HG03039 (cell line): ENCODE data around the gene CRAT.
A peak's percentile ranks its signal among the peaks of the same experiment; 100 is the strongest.

Experiments
- ATAC-seq: cut with Tn5 transposase; IDR thresholded peaks from one replicate; pipeline ENCODE4 v1.9.1; 2021; ENCODE audit warnings: mild to moderate bottlenecking, moderate library complexity; ENCODE audit not compliant: unreplicated experiment

CRAT gene

DNA sequence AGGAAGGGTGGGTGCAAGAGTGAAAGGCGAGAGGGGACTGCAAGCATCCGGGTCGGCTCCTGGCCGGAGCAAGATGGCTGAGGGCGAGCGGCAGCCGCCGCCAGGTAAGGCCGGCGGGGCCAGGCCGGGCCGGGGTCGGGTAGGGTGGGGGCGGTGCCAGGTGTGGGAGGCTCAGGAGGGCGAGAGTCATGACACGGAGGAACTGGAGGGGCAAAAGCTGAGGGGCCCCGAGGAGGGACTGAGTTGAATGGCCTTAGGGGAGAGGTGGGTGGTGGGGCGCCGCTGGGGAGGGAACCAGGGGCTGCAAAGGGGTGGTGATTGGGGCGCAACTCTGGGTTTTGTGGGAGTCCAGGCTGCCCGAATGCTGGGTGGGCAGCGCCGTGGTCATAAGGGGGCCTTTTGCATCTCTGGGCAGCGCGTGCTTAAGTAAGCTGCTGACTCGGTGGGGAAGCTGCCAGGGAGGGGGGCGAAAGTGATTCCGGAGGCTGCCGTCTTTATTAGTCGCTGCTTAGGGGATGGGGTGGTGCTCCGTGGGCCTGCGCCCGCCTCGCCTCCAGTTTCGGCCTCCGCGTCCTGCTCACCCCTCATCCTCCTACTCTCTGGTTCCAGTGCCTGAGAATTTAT, 1.0 kb upstream of the CRAT start:
- ATAC-seq: peak; percentile 19

DNA sequence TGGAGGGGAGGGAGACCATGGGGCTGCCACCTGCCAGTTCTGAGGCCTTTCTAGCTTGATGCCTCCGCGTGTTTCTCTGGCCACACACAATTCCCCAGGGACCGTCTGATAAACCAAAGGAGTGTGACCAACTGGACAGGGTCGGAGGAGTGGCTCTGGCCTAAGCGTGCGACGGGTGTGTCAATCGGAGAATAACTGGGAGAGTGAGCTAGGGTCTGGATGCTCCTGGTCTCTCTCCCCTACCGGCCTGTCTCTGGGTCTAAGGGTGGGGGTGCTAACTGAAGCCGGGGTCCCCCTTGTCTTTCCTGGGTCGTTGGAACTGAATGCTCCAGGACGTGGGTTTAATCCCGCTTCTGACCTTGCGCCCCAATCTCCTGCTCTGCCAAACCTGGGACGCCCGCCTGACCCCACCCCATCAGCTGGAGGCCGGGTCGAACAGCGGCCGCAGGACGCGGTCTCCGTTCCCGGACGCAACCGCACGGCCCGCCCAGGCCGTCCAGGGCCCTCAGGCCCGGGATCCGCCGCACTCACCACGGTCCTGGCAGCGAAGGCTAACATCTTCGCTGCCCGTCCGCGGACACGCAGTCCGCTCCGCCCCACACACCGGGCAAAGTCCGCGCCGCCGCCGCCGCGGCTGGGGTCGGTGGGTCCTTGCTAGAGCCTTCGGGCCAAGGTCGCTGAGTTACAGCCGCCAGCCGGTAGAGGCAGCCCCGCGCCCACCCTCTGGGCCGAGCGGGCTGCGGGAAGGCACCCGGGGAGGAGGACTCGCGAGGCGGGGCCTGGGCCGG, 447 bp downstream of the CRAT start:
- no peak for ATAC-seq

DNA sequence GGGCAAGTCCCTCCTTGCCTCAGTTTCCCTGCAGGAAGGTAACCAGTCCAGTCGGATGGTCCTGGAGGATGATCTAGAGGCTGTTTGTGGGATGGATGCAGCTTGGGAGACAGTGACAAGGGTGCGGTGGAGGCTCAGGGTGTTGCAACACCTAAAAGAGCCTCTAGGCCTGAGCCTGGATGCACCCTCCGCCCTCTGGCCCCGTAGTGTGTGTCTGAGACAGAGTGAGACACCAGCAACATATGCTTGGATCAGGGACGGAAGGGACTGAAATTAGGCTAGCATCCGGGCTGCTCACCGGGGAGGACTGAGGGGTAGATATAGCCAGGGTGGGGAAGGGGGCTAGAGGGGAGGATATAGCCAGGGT, 1.1 kb downstream of the CRAT start:
- ATAC-seq: no peak

DNA sequence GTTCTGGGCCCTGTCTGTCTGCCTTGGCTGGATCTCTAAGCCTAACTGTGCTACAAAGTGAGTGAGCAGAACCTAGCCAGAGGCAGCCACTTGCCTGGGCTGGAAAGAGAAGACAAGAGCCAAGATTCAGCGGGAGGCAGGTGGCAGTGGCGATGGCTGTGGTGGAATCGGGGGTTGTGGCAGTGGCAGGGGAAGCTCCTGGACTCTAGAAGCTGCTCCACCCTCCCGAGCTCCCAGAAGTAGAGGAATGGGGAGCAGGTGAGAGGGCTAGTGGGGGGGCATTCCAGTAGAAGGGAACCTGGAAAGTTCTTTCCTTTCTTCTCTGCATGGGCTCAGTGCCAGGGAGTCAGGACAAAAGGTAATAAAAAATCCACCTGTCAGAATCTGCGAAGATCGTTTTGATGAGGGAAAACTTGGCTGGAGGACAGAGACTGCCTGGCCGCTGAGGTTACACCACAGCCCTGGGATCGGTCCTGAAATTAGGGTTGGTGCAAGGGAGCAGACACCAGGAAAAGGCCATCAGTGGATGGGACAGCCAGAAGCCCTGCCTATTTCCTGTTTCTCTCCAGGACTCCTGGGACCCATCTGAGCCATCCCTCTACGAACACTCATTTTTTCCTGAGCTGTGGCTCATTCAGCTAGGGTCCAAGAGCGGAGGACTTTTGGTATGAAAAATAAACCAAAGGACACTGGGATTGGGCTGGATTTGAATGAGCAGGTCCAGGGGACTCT, 1.6 kb downstream of the CRAT start:
- no peak for ATAC-seq

DNA sequence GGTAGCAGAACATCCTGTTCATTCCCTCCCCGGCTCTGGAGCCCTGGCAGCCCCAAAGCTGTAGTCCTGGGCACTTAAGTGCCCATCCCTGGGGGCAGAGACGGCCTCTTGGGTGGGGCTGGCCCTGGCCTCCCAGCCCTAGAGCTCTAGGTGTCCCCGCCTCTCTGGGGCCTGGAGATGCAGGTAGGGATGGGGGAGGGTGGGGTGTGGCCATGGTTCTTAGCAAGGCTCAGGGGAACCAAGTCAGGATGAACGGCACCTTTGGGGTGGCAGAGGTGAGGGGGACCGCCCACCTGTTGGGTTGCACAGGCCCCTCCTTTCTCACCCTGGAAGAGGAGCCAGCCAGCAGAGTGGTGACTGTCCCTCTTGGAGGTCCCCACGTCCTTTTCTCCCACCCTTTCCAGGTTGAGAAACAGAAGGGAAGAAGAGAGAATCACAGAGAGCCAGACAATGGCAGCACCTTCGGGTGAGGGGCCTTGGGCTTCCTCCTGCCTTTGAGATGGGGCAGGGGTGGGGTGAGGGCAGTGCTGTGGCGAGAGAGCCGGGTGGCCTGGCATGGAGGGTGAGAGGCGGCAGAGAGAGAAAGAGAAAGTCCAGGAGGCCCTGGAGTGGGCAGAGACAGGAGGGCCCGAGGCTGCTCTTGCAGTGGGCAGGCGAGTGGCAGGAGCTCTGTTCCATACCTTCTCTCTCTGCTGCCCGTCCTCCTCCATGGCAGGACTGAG, 2.3 kb downstream of the CRAT start:
- ATAC-seq: no peak

DNA sequence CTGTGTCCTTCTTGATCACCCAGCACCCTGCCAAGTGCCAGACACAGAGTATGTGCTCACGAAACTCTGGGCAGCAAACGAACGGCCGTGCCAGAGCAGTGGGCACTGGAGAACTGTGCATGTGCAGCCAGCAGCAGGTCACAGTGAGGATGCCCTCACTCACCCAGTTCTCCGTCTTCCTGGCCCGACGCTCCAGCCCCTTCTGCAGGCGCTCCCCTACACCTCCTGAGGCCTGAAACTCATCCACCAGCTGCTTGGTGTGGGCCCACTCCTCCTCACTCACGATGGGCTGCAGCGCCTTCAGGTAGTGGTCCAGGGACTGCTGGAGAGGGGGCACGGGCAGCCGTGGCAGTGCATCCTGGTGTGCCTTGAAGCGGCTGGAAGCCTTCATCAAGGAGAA, 2.9 kb downstream of the CRAT start:
- ATAC-seq: no peak

DNA sequence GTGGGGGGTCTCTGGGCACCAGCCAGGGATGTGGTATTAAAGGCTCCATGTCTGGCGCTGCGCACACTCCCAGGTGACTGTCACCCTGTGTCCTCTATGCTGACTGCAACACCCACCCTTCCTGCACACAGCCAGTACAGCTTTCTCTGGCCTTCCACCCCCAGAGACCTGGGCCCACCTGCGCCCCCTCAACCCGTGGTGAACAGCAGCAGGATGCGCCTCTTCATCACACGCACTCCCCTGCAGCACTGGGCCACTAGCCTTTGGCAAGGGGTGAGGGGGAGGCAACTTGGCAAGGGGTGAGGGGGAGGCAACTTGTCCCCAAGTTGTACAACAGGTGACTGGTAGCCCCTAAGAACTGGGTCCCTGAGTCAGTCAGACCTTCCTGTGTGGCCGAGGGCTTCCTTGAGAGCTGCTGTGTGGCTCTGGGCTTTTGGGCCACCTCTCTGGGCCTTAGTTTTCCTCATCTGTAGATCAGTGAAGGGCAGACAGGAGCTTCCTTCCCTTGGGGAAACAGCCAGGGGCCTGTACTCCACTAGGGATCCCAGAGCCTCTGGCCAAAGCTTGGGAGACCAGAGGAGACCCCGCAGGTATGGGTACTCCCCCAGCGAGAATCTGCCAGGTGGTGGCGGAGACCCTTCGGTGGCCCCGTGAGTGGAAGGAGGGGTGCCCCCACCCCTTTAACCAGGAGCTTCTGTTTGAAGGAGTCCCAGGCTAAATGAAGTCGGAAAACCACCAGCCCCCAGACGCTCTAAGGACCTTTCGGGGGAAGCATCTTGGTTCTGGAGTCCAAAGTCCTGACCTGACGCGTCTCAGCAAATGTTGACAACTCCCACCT, 4.5 kb downstream of the CRAT start:
- ATAC-seq: no peak

DNA sequence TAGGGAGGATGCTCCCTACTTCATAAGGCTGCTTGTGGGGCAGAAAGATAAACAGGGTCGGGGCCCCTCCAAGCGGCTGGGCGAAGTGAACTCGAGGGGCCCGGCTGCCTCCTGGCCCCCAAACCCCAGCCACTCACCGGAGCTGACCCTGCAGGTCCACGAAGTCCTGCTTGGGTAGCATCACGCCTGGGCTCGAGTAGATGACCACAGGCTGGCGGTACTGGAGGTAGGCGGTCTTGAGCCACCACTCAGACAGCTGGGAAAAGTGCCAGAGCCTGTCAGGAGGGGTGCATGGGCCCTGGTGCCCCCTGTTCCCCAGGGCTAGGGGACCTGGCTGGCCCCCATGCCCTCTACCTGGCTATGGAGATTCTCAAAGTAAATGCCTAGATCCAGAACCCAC, 6.5 kb downstream of the CRAT start:
- no peak for ATAC-seq

DNA sequence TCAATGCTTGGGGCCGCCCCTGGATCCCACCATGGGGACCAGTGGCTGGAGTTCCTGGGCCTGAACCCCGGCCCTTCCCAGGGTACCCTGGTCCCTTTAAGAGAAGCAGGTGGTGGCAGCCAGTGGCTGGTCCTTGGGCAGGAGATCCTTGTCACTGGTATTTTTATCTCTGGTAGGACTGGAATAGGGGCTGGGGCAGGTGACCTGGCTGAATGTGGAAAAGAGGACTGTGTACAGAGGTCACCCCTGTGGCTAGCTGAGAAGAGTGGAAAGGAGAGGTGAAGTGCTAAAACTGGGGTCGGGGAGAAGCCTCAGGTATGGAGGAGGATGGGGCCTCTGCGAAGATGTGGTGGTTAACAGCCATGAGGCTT, 7.0 kb downstream of the CRAT start:
- no peak for ATAC-seq

DNA sequence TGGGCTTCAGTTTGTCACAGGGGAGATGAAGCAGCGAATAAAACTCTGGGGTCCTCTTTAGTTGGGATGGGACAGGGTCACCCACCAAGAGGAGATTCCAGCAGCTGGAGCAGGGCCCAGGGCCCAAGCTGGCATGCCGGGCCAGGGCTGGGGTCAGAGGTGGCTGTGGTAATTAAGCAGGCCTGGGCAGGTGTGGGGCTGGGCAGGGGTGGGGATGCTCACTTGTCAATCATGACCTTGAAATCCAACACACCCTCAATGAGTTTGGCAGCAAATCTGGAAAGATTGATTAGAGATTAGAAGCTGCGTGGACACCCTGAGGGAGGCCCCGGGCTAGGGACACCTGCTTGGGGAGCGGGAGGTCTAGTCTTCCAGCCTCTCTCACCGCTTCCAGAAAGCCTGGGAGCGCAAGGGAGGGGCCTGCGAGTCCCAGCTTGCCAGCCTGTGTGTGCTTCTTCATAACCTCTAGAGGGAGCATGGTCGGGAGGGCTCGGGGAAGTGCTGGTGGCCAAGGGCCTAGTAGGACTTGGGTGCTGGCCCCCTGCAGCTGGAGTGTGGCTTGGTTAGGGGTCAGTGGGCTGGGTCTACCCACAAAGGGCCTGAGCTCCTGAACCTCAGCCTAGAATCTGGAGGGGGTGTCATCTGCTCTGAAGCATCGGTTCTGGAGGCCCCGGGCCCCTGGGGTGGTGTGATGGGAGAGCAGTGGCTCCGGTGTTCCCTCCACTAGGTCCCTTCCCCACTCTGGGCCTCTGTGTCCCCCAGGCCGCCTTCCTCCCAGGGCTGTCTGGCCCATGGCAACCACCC, 7.6 kb downstream of the CRAT start:
- ATAC-seq: no peak

DNA sequence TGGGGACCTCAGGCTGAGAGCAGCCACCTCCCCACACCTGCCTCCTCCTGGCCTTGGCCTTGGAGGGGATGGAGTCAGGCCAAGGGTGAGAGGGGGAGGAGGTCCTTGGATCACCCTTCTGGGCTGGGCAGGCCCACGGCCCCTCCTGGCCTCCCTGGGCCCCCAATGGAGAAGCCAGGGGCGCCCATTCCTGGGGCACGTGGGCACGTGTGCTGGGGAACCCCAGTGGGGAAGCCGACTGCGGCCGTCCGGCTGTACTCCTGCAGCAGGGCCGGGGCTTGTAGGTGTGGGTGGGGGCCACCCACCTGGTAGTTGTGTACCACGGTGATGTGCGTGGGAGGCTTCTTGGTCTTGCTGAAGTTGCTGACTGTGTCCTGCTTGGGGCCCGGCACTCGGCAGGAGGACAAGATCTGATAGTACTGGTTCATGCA, 8.5 kb downstream of the CRAT start:
- no peak for ATAC-seq

DNA sequence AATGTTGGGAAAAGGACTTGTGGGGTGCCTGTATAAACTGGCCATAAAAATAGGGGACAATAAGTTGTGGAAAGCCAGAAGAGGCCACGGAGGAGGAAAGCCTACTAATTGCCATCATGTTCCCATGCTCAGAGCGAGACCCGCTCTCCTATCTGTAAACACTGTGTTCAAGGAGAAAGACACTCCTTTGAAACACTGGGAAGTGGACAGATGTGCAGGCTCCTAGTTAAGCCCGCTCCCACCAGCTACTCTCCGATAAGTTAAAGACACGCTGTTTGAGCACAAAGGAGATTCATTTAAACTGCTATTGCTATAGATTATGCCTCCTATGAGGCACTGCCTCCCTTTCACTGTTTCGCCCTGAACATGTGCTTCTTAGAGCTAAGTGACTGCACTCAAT, 9.3 kb downstream of the CRAT start:
- no peak for ATAC-seq

DNA sequence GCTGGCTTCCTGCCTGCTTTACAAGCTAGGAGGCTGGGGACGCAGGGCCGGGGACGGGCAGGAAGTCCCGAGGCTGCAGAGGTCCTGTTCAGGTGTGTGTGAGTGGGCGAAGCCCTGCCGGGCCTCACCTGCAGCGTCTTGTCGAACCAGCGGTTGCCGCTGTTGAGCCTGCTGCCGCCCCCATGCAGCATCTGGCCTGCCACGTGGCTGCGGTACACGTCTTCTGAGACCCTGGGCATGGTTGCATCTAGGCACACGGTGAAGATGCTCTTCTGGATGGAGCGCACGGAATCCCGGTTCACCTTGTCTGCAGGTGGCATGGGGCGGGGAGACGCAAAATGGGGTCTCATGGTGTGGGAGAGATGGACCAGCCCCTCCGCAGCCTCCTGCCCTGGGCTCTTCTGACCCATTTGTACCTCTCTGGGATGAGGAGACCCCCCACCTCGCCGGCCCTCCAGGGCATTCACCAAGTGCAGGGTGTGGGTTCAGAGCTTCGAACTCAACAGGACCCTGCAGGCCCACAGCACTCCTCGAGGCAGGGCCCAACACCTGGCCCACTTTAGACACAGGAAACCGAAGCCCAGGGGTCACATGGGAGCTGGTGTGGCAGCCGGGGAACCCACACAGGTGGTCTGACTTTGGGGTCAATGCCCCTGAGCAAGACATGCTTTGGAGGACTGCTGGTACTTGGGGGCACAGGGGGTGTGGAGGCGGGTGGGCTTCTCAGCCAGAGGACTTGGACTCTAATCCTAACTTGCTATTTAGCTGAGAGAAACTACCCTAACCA, 10.0 kb downstream of the CRAT start:
- no peak for ATAC-seq

DNA sequence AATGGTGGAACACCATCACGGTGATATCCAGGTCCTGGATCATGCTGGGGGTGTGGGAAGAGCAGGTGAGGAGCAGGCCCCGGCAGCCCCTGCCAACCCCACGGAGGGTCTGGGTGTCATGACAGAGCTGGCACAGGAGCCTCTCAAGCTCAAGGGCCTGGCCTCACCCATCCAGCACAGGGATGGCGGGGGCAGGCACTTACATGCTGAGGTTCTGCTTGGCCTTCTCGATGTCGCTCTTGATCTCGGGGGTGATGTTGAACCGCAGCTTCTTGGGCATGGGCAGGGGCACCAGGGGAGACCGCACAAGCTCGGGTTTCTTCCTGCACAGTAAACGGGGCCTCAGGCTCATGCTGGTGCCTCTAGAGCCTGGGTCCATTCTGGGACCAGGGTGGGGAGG, 12.3 kb downstream of the CRAT start:
- no peak for ATAC-seq

DNA sequence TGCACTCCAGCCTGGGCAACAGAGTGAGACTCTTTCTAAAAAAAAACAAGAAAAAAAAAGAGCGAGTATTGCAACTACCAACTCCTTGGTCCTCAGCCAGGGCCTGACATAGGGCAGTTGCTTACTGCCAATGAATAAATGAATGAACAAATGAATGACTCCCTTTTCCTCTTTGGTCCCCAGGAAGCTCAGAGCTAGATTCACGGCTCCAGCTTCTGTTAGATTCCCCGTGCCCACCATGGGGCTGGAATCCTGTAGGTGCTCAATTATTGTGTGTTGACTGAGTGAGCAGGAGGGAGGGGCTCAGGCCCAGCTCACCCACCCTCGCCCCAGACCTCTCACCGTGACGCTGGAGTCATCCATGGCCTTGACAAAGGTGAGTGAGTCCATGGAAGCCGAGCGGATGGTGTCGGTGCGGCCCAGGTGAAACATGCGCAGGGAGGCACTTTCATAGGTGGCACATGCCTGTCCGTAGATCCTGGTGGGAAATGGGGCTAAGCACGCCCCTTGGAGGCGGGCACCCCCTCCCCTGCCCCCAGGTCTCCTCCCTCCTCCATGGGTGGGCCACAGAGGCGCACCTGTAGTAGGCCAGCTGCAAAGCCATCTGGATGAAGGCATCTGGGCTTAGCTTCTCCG, 12.8 kb downstream of the CRAT start:
- no peak for ATAC-seq

DNA sequence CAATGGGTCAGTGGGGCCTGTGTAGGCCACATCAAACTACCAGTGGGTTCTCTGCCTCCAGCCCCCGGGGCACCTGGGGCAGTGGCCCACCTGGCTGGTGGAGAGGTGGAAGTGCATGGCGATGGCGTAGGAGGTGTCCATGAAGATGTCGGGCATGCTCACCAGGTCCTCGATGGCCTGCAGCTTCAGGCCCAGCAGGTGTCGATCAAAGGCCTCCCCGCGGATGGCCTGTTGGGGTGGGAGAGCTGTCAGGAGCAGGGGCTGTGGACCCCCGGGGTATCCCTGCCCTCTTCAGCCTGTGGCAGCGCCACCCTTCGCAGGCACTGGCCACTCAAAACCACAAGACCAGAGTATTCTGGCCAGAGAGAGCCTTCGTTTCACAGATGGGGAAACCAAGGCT, 14.7 kb downstream of the CRAT start:
- no peak for ATAC-seq

DNA sequence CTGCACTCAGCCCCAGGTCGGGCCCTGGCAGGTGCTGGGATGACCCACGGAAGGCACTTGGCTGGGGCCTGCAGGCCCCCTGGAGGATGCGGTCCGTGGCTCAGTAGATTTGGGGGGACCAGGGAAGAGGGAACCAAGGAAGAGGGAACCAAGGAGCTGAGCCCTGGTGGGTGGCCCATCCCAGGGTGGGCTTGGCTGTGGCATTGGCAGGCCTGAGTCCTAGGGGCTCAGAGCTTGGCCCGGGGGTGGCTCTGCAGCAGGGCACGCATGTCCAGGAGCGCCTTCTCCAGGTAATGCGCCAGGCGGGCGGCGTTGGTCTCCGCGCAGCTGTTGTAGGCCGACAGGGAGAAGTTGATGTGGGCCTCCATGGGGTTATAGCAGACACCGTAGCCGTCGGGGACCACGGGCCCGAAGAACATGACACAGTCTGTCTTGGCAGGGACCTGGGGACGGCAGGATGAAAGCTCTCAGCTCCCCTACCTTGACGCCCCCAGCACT, 15.4 kb downstream of the CRAT start:
- no peak for ATAC-seq

DNA sequence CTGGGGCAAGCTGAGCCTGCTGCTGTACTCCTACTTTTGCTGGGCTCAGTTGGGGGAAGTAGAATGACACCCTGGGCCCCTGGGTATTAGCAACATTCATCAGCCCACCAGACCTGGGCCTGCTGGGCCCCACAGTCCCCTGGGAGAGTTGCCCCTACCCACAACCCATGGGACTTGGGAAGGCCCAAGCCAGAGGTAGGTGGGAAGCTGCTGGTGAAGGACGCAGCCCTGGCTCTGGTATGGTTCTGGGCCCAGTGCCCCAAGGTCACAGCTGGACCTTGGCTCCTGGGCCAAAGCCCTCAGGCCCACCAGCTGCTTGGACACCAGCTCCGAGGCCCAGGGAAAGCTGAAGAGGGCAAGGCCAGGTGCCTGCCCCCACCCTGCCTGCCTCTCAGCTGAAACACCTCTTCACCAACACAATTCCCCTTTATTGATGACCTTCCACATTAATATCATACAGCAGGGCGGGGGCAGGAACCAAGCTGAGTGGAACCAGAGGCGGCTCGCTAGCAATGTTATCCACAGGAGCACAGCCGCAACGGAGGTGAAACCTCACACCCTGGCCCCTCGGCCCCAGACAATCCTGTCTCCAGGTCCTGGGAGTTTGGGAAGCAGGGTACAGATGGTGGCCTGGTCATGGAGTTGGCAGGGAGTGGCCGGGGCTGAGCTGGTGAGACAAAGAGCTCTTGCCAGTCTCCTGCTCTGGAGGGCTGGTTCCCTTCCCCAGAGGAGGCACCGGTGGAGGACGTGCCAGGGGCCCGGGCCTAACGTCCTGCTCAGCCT, 16.0 kb downstream of the CRAT start:
- no peak for ATAC-seq
